ENCODE data around the gene FYB2.

Gene FYB2

GRCh38 chr1:56837244-56837939, 18.2 kb upstream of the FYB2 start:
- Histone ChIP-seq H3K79me2 (ENCODE audit: insufficient read depth, low read length) (no peaks in the 10 kb centered on the region), H3K9ac (ENCODE audit: low read length) (no peak overlapping the region), H3K27ac (ENCODE audit: low read depth, low read length) (no peak overlapping the region), H3K27me3 (ENCODE audit: low read length) (no peaks in the 10 kb centered on the region), H3K4me3 (ENCODE audit: insufficient read depth, low read length, poor library complexity, severe bottlenecking) (no peak overlapping the region), H3F3A (ENCODE audit: insufficient read depth) (no peaks in the 10 kb centered on the region), H2AFZ (ENCODE audit: low read depth, low read length, severe bottlenecking) (no peak overlapping the region), H3K4me2 (ENCODE audit: low read depth, low read length, poor library complexity, severe bottlenecking) (no peak overlapping the region), H4K20me1 (ENCODE audit: low read depth, low read length) (no peaks in the 10 kb centered on the region), H3K9me3 (ENCODE audit: insufficient read depth, low read length) (no peaks in the 10 kb centered on the region), H3K36me3 (ENCODE audit: low read length) (no peaks in the 10 kb centered on the region), H3K9me2 (replicated peaks; ENCODE audit: insufficient read depth, low read length) (no peaks in the 10 kb centered on the region)
- TF ChIP-seq CTCF (IDR thresholded peaks at IDR 0.05; ENCODE audit: insufficient read depth, low read length, poor library complexity, severe bottlenecking) = no peak
- no peak for TF ChIP-seq EZH2phosphoT487 (conservative IDR thresholded peaks at IDR 0.05; ENCODE audit: low read length)

DNA sequence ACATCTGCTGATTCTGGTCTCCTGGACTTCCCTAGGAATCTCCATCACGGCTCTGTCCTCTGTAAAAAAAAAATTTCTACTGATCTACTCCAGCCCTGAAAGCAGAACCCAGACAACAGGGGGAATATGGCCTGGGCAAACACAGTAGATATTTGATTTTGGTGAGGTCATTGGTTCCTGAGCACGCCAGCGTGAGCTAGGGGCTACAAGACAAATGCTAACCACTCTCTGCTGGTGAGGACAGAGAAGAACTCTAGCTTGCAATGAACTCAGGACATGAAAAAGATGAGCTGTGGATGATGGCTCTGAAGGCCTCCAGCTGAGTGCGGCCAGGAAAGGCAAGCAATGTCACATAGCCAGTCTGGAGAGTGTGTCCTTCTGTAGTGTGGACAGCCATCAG, 17.2 kb upstream of the FYB2 start:
- no peaks in the 10 kb centered on the region for H3K27me3 ChIP-seq (ENCODE audit: low read length)
- H3F3A ChIP-seq (ENCODE audit: insufficient read depth) = no peaks in the 10 kb centered on the region
- H3K9ac ChIP-seq (ENCODE audit: low read length) = no peak overlapping the region
- H3K9me3 ChIP-seq (ENCODE audit: insufficient read depth, low read length) = no peaks in the 10 kb centered on the region
- no peak overlapping the region for H3K4me2 ChIP-seq (ENCODE audit: low read depth, low read length, poor library complexity, severe bottlenecking)
- H4K20me1 ChIP-seq (ENCODE audit: low read depth, low read length) = no peaks in the 10 kb centered on the region
- no peak overlapping the region for H2AFZ ChIP-seq (ENCODE audit: low read depth, low read length, severe bottlenecking)
- H3K27ac ChIP-seq (ENCODE audit: low read depth, low read length) = no peak overlapping the region
- no peaks in the 10 kb centered on the region for H3K9me2 ChIP-seq (replicated peaks; ENCODE audit: insufficient read depth, low read length)
- no peaks in the 10 kb centered on the region for H3K79me2 ChIP-seq (ENCODE audit: insufficient read depth, low read length)
- H3K36me3 ChIP-seq (ENCODE audit: low read length) = no peaks in the 10 kb centered on the region
- H3K4me3 ChIP-seq (ENCODE audit: insufficient read depth, low read length, poor library complexity, severe bottlenecking) = no peak overlapping the region
- TF ChIP-seq CTCF (IDR thresholded peaks at IDR 0.05; ENCODE audit: insufficient read depth, low read length, poor library complexity, severe bottlenecking) = no peak
- TF ChIP-seq EZH2phosphoT487 (conservative IDR thresholded peaks at IDR 0.05; ENCODE audit: low read length) = no peak

DNA sequence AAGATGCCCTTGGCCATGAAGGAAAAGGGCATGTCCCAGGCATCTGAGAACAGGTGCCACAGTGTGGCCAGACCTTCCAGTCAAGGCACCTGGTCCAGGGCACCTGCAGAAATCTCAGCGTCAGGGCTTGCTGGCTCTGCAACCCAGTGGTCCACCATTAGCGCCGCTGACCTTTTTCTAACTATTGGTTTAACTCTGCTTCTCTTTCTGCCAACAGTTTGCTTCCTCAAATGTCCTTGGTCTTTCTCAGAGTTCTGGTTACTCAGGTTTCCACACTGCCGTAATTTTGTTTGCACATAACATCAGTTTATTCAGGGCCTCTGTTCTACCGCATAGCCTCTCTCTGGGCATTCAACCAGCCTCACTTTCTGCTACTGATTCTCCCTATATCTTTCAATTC, 16.5 kb upstream of the FYB2 start:
- Histone ChIP-seq H3K4me3 (ENCODE audit: insufficient read depth, low read length, poor library complexity, severe bottlenecking) (no peak overlapping the region), H3K79me2 (ENCODE audit: insufficient read depth, low read length) (no peaks in the 10 kb centered on the region), H3K27ac (ENCODE audit: low read depth, low read length) (no peak overlapping the region), H4K20me1 (ENCODE audit: low read depth, low read length) (no peaks in the 10 kb centered on the region), H3K27me3 (ENCODE audit: low read length) (no peaks in the 10 kb centered on the region), H3F3A (ENCODE audit: insufficient read depth) (no peaks in the 10 kb centered on the region), H3K36me3 (ENCODE audit: low read length) (no peaks in the 10 kb centered on the region), H2AFZ (ENCODE audit: low read depth, low read length, severe bottlenecking) (no peak overlapping the region), H3K4me2 (ENCODE audit: low read depth, low read length, poor library complexity, severe bottlenecking) (no peak overlapping the region), H3K9ac (ENCODE audit: low read length) (no peak overlapping the region), H3K9me3 (ENCODE audit: insufficient read depth, low read length) (no peaks in the 10 kb centered on the region), H3K9me2 (replicated peaks; ENCODE audit: insufficient read depth, low read length) (no peaks in the 10 kb centered on the region)
- TF ChIP-seq CTCF (IDR thresholded peaks at IDR 0.05; ENCODE audit: insufficient read depth, low read length, poor library complexity, severe bottlenecking) (no peak), EZH2phosphoT487 (conservative IDR thresholded peaks at IDR 0.05; ENCODE audit: low read length) (no peak)

Data from SU-DHL-6 (cell line).